Nephron progenitor cell (in vitro differentiated cells): ENCODE measurements around the gene ITIH1.

Experiments used
- DNase-seq: peaks from one replicate; pipeline ENCODE4 v3.0.0; 2021
- H3K27ac Mint-ChIP-seq: 2 replicates; pipeline ENCODE4 v1.8.0; 2021; ENCODE audit warnings: mild to moderate bottlenecking, moderate library complexity, mixed read lengths
- H3K27me3 Mint-ChIP-seq: 2 replicates; pipeline ENCODE4 v1.8.0; 2021; ENCODE audit warnings: mild to moderate bottlenecking, low read depth, mixed read lengths; ENCODE audit not compliant: poor library complexity
- H3K36me3 Mint-ChIP-seq: 2 replicates; pipeline ENCODE4 v1.8.0; 2021; ENCODE audit warnings: low read depth, mixed read lengths
- H3K4me1 Mint-ChIP-seq: 2 replicates; pipeline ENCODE4 v1.8.0; 2021; ENCODE audit warnings: mixed read lengths
- H3K4me3 Mint-ChIP-seq: 2 replicates; pipeline ENCODE4 v1.8.0; 2021; ENCODE audit warnings: mild to moderate bottlenecking, moderate library complexity, mixed read lengths
- H3K9me3 Mint-ChIP-seq: 2 replicates; pipeline ENCODE4 v1.8.0; 2021; ENCODE audit warnings: mild to moderate bottlenecking, moderate library complexity, mixed read lengths
- TF ChIP-seq, protein P1 (sequence below): fragments of 200-600 bp; sonication (generic); IDR thresholded peaks from 2 replicates; pipeline ENCODE4 v1.5.0; 2021; ENCODE audit warnings: antibody characterized with exemption

The ITIH1 gene

DNA sequence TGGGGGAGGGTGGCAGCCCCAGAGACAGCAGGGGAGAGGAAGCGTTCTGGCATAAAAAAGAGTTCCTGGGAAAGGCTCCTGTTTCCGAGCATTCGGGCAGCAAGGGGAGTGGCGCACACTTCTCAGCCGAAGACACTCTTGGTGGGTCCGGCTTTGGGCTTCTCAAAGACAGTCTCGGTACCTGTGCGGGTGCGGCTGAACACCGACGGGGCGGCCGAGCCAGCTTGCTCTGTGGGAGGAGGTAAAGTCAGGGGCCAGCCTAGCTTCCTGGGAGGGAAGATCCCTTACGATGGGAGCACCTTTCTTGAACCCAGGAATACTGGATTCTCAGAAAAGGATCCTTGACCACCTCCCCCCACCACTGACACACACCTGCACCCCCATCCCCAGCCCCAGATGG, 55.8 kb downstream of the ITIH1 start:
- Mint-ChIP-seq H3K4me3 (no peak overlapping the region), H3K9me3 (no peaks in the 10 kb centered on the region), H3K27me3 (peaks cover 11% of the 10 kb centered on the region), H3K36me3 (no peaks in the 10 kb centered on the region), H3K27ac (no peak overlapping the region), H3K4me1 (peaks cover 60% of the 10 kb centered on the region)
- TF ChIP-seq, protein P1, sequence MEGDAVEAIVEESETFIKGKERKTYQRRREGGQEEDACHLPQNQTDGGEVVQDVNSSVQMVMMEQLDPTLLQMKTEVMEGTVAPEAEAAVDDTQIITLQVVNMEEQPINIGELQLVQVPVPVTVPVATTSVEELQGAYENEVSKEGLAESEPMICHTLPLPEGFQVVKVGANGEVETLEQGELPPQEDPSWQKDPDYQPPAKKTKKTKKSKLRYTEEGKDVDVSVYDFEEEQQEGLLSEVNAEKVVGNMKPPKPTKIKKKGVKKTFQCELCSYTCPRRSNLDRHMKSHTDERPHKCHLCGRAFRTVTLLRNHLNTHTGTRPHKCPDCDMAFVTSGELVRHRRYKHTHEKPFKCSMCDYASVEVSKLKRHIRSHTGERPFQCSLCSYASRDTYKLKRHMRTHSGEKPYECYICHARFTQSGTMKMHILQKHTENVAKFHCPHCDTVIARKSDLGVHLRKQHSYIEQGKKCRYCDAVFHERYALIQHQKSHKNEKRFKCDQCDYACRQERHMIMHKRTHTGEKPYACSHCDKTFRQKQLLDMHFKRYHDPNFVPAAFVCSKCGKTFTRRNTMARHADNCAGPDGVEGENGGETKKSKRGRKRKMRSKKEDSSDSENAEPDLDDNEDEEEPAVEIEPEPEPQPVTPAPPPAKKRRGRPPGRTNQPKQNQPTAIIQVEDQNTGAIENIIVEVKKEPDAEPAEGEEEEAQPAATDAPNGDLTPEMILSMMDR: no peak
- DNase-seq: no peak

DNA sequence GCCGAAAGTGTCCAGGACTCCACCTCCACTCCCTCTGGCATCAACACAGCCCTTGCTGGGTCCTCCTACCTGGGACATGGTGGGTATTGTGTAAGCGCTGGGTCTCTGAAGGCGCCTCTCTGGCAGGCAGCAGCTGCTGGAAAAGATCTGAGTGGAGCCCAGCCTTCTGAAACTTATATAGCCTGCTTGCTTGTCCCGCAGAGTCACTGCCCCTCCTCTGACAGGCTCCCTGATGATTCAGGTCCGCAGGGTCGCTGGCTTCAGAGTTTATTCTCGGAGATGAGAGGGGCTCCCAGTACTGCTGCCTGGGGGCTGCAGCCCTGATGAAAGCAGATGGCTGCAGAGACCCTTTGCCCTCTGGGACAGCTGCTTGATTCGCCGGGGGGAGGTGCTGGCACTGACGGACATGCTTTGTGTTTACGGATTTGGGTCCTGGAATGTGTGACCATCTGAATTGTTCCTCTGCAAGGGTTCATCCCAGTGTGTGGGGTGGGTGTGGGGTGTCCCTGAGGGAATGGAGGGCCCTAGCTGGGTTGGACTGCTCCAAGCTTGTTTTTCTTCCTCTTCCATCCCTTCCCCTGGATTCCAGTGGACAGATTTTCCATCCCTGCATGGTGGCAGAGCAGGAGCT, 57.6 kb downstream of the ITIH1 start, which contains the start of gene MUSTN1:
Gene MUSTN1 (minus strand): TSS at position 149 of the 631 bp plus-strand sequence. CDS start 71 bp downstream, at position 78.
- H3K27me3 Mint-ChIP-seq: peaks cover 11% of the 10 kb centered on the region
- peaks cover 60% of the 10 kb centered on the region for H3K4me1 Mint-ChIP-seq
- TF ChIP-seq, protein P1: no peak
- peak within 1 kb of the TSS; percentile 91 for H3K27ac Mint-ChIP-seq
- no peaks in the 10 kb centered on the region for H3K36me3 Mint-ChIP-seq
- H3K9me3 Mint-ChIP-seq: no peaks in the 10 kb centered on the region
- DNase-seq: peak; percentile 41
- peak within 1 kb of the TSS; percentile 58 for H3K4me3 Mint-ChIP-seq

DNA sequence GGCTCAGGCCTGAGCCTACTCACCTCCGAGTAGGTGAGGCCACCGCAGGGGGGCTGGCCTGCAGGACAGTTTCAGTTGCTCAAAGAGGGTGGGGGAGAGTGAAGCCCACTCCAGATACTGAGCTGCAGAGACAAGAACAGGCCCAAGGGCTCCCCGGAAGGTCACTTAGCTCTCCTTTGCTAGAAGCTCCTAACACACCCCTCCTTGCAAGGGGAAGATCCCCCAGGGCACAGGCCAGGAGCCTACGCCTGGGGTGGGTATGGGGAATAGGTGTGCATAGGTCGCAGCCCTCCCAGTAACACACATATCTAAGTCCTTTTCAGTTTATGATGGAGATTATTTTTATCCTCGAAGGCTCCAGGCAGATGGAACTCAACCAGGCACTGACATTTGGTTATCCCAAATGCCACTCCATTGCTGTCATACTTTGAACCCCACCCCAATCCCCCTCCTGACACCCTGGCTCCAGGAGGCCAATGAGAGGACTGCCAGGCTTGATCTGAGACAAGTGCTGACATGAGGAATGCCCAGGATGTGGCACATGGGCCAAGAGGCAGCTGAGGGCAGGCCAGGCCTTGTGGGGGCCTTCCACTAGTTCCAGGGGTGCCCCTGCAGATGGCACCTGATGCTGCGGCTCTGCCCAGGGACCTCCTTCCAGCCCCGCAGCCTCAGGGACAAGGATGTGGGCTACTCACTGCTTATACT, 58.5 kb downstream of the ITIH1 start:
- H3K9me3 Mint-ChIP-seq: no peaks in the 10 kb centered on the region
- TF ChIP-seq, protein P1: no peak
- peaks cover 54% of the 10 kb centered on the region for H3K4me1 Mint-ChIP-seq
- DNase-seq: no peak
- no peak overlapping the region for H3K4me3 Mint-ChIP-seq
- H3K27me3 Mint-ChIP-seq: peaks cover 11% of the 10 kb centered on the region
- H3K36me3 Mint-ChIP-seq: no peaks in the 10 kb centered on the region
- H3K27ac Mint-ChIP-seq: no peak overlapping the region

DNA sequence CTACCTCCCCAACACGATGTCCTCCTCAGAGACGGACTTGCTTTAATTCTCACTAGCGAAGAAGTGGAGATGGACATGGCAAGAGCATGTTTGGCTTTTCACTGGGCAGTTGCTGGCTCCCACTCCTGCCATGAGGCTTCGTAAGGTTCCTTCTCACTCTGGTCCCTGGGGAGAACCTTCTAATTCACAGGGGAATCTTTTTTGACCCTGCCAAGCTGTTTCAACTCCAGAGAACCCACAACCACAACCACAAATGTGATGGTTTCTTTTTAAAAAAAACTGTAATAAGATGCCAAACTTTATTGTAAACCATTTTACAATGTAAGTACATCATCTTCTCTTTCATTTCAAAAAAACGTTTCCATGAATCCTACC, 59.1 kb downstream of the ITIH1 start:
- Mint-ChIP-seq H3K27ac (no peak overlapping the region), H3K27me3 (peaks cover 11% of the 10 kb centered on the region), H3K4me1 (peaks cover 48% of the 10 kb centered on the region), H3K9me3 (no peaks in the 10 kb centered on the region), H3K4me3 (no peak overlapping the region), H3K36me3 (no peaks in the 10 kb centered on the region)
- TF ChIP-seq, protein P1: no peak
- no peak for DNase-seq

DNA sequence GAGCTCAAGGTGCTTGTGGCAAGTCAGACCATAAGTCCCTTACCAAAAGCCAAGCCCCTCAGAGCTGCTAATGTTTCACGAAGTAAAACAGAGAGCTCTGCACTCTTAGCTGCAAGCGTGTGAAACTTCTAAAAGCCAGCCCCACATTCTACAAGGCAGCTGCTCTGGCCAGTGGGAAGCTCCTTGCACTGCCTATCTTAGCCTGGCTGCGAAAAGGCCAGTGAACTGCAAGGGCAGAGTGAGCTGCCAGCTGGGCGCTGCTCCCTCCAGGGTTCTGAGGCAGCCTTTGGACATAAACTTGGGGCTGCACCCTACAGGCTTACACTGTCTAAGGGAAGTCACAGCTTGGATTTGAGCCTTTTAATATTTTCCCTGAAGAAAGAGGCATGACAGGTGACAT, 59.6 kb downstream of the ITIH1 start:
- no peaks in the 10 kb centered on the region for H3K9me3 Mint-ChIP-seq
- DNase-seq: no peak
- H3K27ac Mint-ChIP-seq: no peak overlapping the region
- H3K36me3 Mint-ChIP-seq: peaks cover 4% of the 10 kb centered on the region
- H3K4me3 Mint-ChIP-seq: no peak overlapping the region
- TF ChIP-seq, protein P1: no peak
- peaks cover 52% of the 10 kb centered on the region for H3K4me1 Mint-ChIP-seq
- H3K27me3 Mint-ChIP-seq: peaks cover 11% of the 10 kb centered on the region
